H9 (cell line): ENCODE measurements around the gene PLCG1. TPM values are rescaled to one million over a fixed set of nuclear protein-coding genes. Genes with fewer than 3 reads are reported as not detected.

Experiments
- DNase-seq: peaks from one replicate; pipeline ENCODE4 v3.0.0-alpha.2; 2017
- H2AFZ ChIP-seq: one replicate; pipeline ENCODE4 v1.6.1; 2013; ENCODE audit warnings: mild to moderate bottlenecking, low read length, control low read depth, moderate library complexity
- H2AK5ac ChIP-seq: 2 replicates; pipeline ENCODE4 v1.6.1; 2013; ENCODE audit warnings: low read length, control low read depth, mixed read lengths; ENCODE audit not compliant: insufficient read length
- H2BK120ac ChIP-seq: one replicate; pipeline ENCODE4 v1.6.1; 2013; ENCODE audit warnings: low read depth, mild to moderate bottlenecking, low read length, control low read depth, inconsistent platforms; ENCODE audit not compliant: poor library complexity, severe bottlenecking
- H2BK12ac ChIP-seq: 2 replicates; pipeline ENCODE4 v1.6.1; 2013; ENCODE audit warnings: low read length, control low read depth, mixed read lengths, low read depth; ENCODE audit not compliant: insufficient read length
- H2BK15ac ChIP-seq: 2 replicates; pipeline ENCODE4 v1.6.1; 2013; ENCODE audit warnings: low read depth, low read length, control low read depth
- H2BK20ac ChIP-seq: one replicate; pipeline ENCODE4 v1.6.1; 2013; ENCODE audit warnings: low read depth, mild to moderate bottlenecking, low read length, control low read depth, inconsistent platforms; ENCODE audit not compliant: poor library complexity, severe bottlenecking
- H2BK5ac ChIP-seq: 2 replicates; pipeline ENCODE4 v1.6.1; 2013; ENCODE audit warnings: low read length, control low read depth, mixed read lengths; ENCODE audit not compliant: insufficient read length
- H3K14ac ChIP-seq: 2 replicates; pipeline ENCODE4 v1.6.1; 2013; ENCODE audit warnings: low read length, control low read depth; ENCODE audit not compliant: insufficient read depth
- H3K18ac ChIP-seq: 2 replicates; pipeline ENCODE4 v1.6.1; 2013; ENCODE audit warnings: low read depth, mild to moderate bottlenecking, mixed read lengths, low read length, control low read depth; ENCODE audit not compliant: insufficient read length
- H3K23ac ChIP-seq: 2 replicates; pipeline ENCODE4 v1.6.1; 2013; ENCODE audit warnings: low read length, control low read depth, mixed read lengths, low read depth; ENCODE audit not compliant: insufficient read length
- H3K23me2 ChIP-seq: 2 replicates; pipeline ENCODE4 v1.6.1; 2013; ENCODE audit warnings: low read depth, mild to moderate bottlenecking, mixed read lengths, low read length, control low read depth; ENCODE audit not compliant: insufficient read length, poor library complexity, severe bottlenecking
- H3K27ac ChIP-seq: 2 replicates; pipeline ENCODE4 v1.5.1; 2013; ENCODE audit warnings: low read length, control low read depth, mixed read lengths, low read depth; ENCODE audit not compliant: insufficient read length
- H3K27me3 ChIP-seq: 2 replicates; pipeline ENCODE4 v1.6.1; 2013; ENCODE audit warnings: low read length, control low read depth, inconsistent platforms; ENCODE audit not compliant: insufficient read depth
- H3K4ac ChIP-seq: 2 replicates; pipeline ENCODE4 v1.6.1; 2013; ENCODE audit warnings: low read depth, mild to moderate bottlenecking, control low read depth, inconsistent platforms, low read length, moderate library complexity
- H3K4me1 ChIP-seq: 2 replicates; pipeline ENCODE4 v1.6.1; 2013; ENCODE audit warnings: low read length, control low read depth, inconsistent platforms; ENCODE audit not compliant: insufficient read depth
- H3K4me2 ChIP-seq: 2 replicates; pipeline ENCODE4 v1.6.1; 2013; ENCODE audit warnings: low read length, control low read depth, mixed read lengths; ENCODE audit not compliant: insufficient read length, insufficient read depth
- H3K56ac ChIP-seq: 2 replicates; pipeline ENCODE4 v1.6.1; 2013; ENCODE audit warnings: low read depth, mild to moderate bottlenecking, mixed read lengths, low read length, control low read depth; ENCODE audit not compliant: insufficient read length
- H3K79me1 ChIP-seq: 2 replicates; pipeline ENCODE4 v1.6.1; 2013; ENCODE audit warnings: low read depth, mild to moderate bottlenecking, moderate library complexity, low read length, control low read depth, inconsistent platforms; ENCODE audit not compliant: insufficient read depth, poor library complexity, severe bottlenecking
- H3K79me2 ChIP-seq: 2 replicates; pipeline ENCODE4 v1.6.1; 2013; ENCODE audit warnings: low read length, control low read depth, inconsistent platforms; ENCODE audit not compliant: insufficient read depth
- H3K9ac ChIP-seq: 2 replicates; pipeline ENCODE4 v1.6.1; 2013; ENCODE audit warnings: low read length, control low read depth, mixed read lengths; ENCODE audit not compliant: insufficient read length; ENCODE audit errors: extremely low read depth
- H3K9me3 ChIP-seq: one replicate; pipeline ENCODE4 v1.6.1; 2013; ENCODE audit warnings: low read depth, low read length, inconsistent platforms; ENCODE audit not compliant: control insufficient read depth
- H3T11ph ChIP-seq: one replicate; pipeline ENCODE4 v1.6.1; 2013; ENCODE audit warnings: mild to moderate bottlenecking, low read length, control low read depth, inconsistent platforms
- H4K20me1 ChIP-seq: one replicate; pipeline ENCODE4 v1.6.1; 2013; ENCODE audit not compliant: control insufficient read depth, insufficient read length, insufficient read depth
- H4K5ac ChIP-seq: 2 replicates; pipeline ENCODE4 v1.6.1; 2013; ENCODE audit warnings: low read depth, mild to moderate bottlenecking, mixed read lengths, low read length, control low read depth; ENCODE audit not compliant: insufficient read length
- H4K8ac ChIP-seq: replicated peaks from 2 replicates; pipeline ENCODE4 v1.6.1; 2013; ENCODE audit warnings: low read length, control low read depth, mixed read lengths, low read depth; ENCODE audit not compliant: insufficient read length
- H4K91ac ChIP-seq: 2 replicates; pipeline ENCODE4 v1.6.1; 2013; ENCODE audit warnings: low read depth, mild to moderate bottlenecking, moderate library complexity, mixed read lengths, low read length, control low read depth; ENCODE audit not compliant: insufficient read length
- H3K27ac Mint-ChIP-seq, 3 experiments: 2 replicates in 2 of 3; 3 replicates in 1 of 3; pipeline ENCODE4 v1.8.0; 2020 to 2021; ENCODE audit warnings: mixed read lengths in 3 of 3, mild to moderate bottlenecking in 1 of 3, moderate library complexity in 1 of 3
- H3K27me3 Mint-ChIP-seq: 2 replicates; pipeline ENCODE4 v1.8.0; 2021; ENCODE audit warnings: low read depth, mild to moderate bottlenecking, moderate library complexity, mixed read lengths
- H3K36me3 Mint-ChIP-seq, 3 experiments: 2 replicates in 2 of 3; 3 replicates in 1 of 3; pipeline ENCODE4 v1.8.0; 2020 to 2021; ENCODE audit warnings: low read depth in 3 of 3, mixed read lengths in 3 of 3; ENCODE audit not compliant: insufficient read depth in 1 of 3
- H3K4me1 Mint-ChIP-seq, 2 experiments: 2 replicates each; pipeline ENCODE4 v1.8.0; 2020; ENCODE audit warnings: mixed read lengths in 2 of 2
- H3K4me3 Mint-ChIP-seq, 2 experiments: 2 replicates in 1 of 2; 3 replicates in 1 of 2; pipeline ENCODE4 v1.8.0; 2020 to 2021; ENCODE audit warnings: mild to moderate bottlenecking in 2 of 2, mixed read lengths in 2 of 2, moderate library complexity in 1 of 2
- H3K9me3 Mint-ChIP-seq, 2 experiments: 2 replicates in 1 of 2; 3 replicates in 1 of 2; pipeline ENCODE4 v1.8.0; 2020; ENCODE audit warnings: mild to moderate bottlenecking in 2 of 2, mixed read lengths in 2 of 2, moderate library complexity in 1 of 2
- CTCF ChIP-seq: fragments of 200-600 bp; sonication (generic); conservative IDR thresholded peaks from 3 replicates; pipeline ENCODE4 v1.8.0; 2021; ENCODE audit warnings: antibody characterized with exemption, mild to moderate bottlenecking
- WGBS: extraction: QIAGEN DNeasy Blood & Tissue Kit; methylation state at CpG from one replicate; pipeline ENCODE4 v1.1.7; 2013; ENCODE audit warnings: missing lambda C conversion rate, low lambda C conversion rate, mixed read lengths; ENCODE audit not compliant: insufficient read length; ENCODE audit errors: extremely low coverage; 5-methylcytosine and 5-hydroxymethylcytosine counted together
- total RNA-seq: library from RNA; stranded (reverse); gene quantifications from 2 replicates; pipeline ENCODE4 v1.2.1, GENCODE V29; 2021

PLCG1 gene
- total RNA-seq, 1 experiment from 2014 or later, result 171 TPM

- no peaks in the 10 kb centered on the region for H3K9me3 ChIP-seq
- Mint-ChIP-seq H3K4me3 (no peak overlapping the region), H3K27ac (0 out of 7 replicates have a peak overlapping the region, but pooled peaks of 1 of the 3 experiments have one; percentile 1), H3K4me1 (peaks cover 21 to 27% of the 10 kb centered on the region in 2 experiments), H3K9me3 (no peaks in the 10 kb centered on the region), H3K36me3 (peaks cover 46 to 58% (median 58%) of the 10 kb centered on the region in 3 experiments), H3K27me3 (no peaks in the 10 kb centered on the region)
- H3K56ac ChIP-seq, result no peak overlapping the region
- no peaks in the 10 kb centered on the region for H3K27me3 ChIP-seq
- H3K14ac ChIP-seq, result no peak overlapping the region
- H4K8ac ChIP-seq, result no peak overlapping the region
- no peaks in the 10 kb centered on the region for H3K23me2 ChIP-seq
- H4K5ac ChIP-seq, result no peak overlapping the region
- no peak overlapping the region for H3K27ac ChIP-seq
- H3K9ac ChIP-seq, result no peak overlapping the region
- no peak overlapping the region for H4K91ac ChIP-seq
- H3K18ac ChIP-seq, result no peak overlapping the region
- H2AFZ ChIP-seq, result no peak overlapping the region
- H2BK120ac ChIP-seq, result no peak overlapping the region
- no peak for TF ChIP-seq CTCF
- no peak overlapping the region for H3K4me2 ChIP-seq
- H3K79me2 ChIP-seq, result peaks cover 17% of the 10 kb centered on the region; the same call in 1 of the 2 replicates
- peaks cover 2% of the 10 kb centered on the region for H4K20me1 ChIP-seq
- no peak overlapping the region for H3T11ph ChIP-seq
- DNase-seq, result no peak
- H3K79me1 ChIP-seq, result peaks cover 11% of the 10 kb centered on the region
- peaks cover 2% of the 10 kb centered on the region; the same call in 1 of the 2 replicates for H3K4me1 ChIP-seq
- H2AK5ac ChIP-seq, result no peak overlapping the region
- no peak overlapping the region for H2BK12ac ChIP-seq
- no CpG with 5 or more reads among the region's 2 CpGs for WGBS
- no peak overlapping the region for H3K23ac ChIP-seq
- H2BK15ac ChIP-seq, result no peak overlapping the region
- H2BK5ac ChIP-seq, result no peak overlapping the region
- H3K4ac ChIP-seq, result no peak overlapping the region
- H2BK20ac ChIP-seq, result no peak overlapping the region
These were observed 23.3 kb downstream of the PLCG1 start for GRCh38 chr20:41160686-41161085.
